B cell (primary cell): ENCODE measurements around the gene GHDC. TPM values are rescaled to one million over a fixed set of nuclear protein-coding genes. Genes with fewer than 3 reads are reported as not detected.
A peak's percentile ranks its signal among the peaks of the same experiment; 100 is the strongest.

Experiments
- ATAC-seq: fragments of 200-7000 bp; cut with Tn5 transposase; one replicate; pipeline ENCODE4 v1.10.0; 2021; ENCODE audit warnings: low read depth, mild to moderate bottlenecking, moderate number of reproducible peaks, moderate library complexity
- CTCF ChIA-PET: fragments of 350-600 bp; sonication (Branson Sonifier 250); formaldehyde crosslinking; loops from one replicate; lab custom pipeline; 2021; ENCODE audit warnings: antibody characterized with exemption, inconsistent platforms; lab: Charles Lee
- POLR2A ChIA-PET: fragments of 350-600 bp; sonication (Branson Sonifier 250); formaldehyde crosslinking; loops from one replicate; lab custom pipeline; 2021; ENCODE audit warnings: antibody characterized with exemption; lab: Charles Lee
- DNase-seq: peaks from one replicate; pipeline ENCODE4 v3.0.0; 2013
- H2AFZ ChIP-seq: 2 replicates; pipeline ENCODE4 v1.6.1; 2012; ENCODE audit warnings: mild to moderate bottlenecking, low read depth, low read length; ENCODE audit not compliant: insufficient read depth, poor library complexity, severe bottlenecking
- H3K27ac ChIP-seq, 2 donors: 1 replicate in 1 of 2; 2 replicates in 1 of 2; pipeline ENCODE4 v1.5.1; 2012 to 2013; ENCODE audit warnings: low read length in 2 of 2, mild to moderate bottlenecking in 2 of 2, moderate library complexity in 1 of 2
- H3K27me3 ChIP-seq, 4 experiments: fragments of 200-600 bp in 1 of 4; sonication (generic) in 1 of 4; replicated peaks in 1 of 4; 1 replicate in 2 of 4; 2 replicates in 2 of 4; pipeline versions ENCODE4 v1.6.1 to v1.7.0; 2013 to 2016; ENCODE audit warnings: low read length in 3 of 4, mild to moderate bottlenecking in 2 of 4, mixed read lengths in 1 of 4, moderate library complexity in 1 of 4; ENCODE audit not compliant: insufficient read depth in 4 of 4, control insufficient read depth in 3 of 4; ENCODE audit errors: control extremely low read depth in 1 of 4
- H3K36me3 ChIP-seq, 2 experiments: replicated peaks in 1 of 2; 1 replicate in 1 of 2; 2 replicates in 1 of 2; pipeline versions ENCODE4 v1.6.1 to v1.7.1; 2013; ENCODE audit warnings: low read length in 1 of 2; ENCODE audit not compliant: insufficient read depth in 2 of 2, control insufficient read depth in 1 of 2; ENCODE audit errors: control extremely low read depth in 1 of 2, extremely low read depth in 1 of 2
- H3K4me1 ChIP-seq, 2 donors: fragments of 200-600 bp in 1 of 2; sonication (generic) in 1 of 2; 1 replicate in 1 of 2; 2 replicates in 1 of 2; pipeline versions ENCODE4 v1.5.1 to v1.6.1; 2013 to 2017; ENCODE audit warnings: low read length in 2 of 2; ENCODE audit not compliant: control insufficient read depth in 2 of 2, insufficient read depth in 2 of 2
- H3K4me2 ChIP-seq: replicated peaks from 2 replicates; pipeline ENCODE3; 2012; ENCODE audit warnings: mild to moderate bottlenecking, low read depth, low read length; ENCODE audit not compliant: poor library complexity, severe bottlenecking
- H3K4me3 ChIP-seq, 5 experiments: fragments of 200-600 bp in 1 of 5; sonication (generic) in 1 of 5; 1 replicate in 3 of 5; 2 replicates in 2 of 5; pipeline versions ENCODE4 v1.5.1 to v1.7.0; 2011 to 2016; ENCODE audit warnings: low read length in 4 of 5, mild to moderate bottlenecking in 4 of 5, low read depth in 2 of 5, control low read depth in 1 of 5, moderate library complexity in 1 of 5; ENCODE audit not compliant: insufficient read depth in 1 of 5; ENCODE audit errors: control extremely low read depth in 1 of 5, extremely low read depth in 1 of 5
- H3K79me2 ChIP-seq: fragments of 200-600 bp; sonication (generic); one replicate; pipeline ENCODE4 v1.6.0; 2016; ENCODE audit warnings: low read length; ENCODE audit not compliant: control insufficient read depth, insufficient read depth
- H3K9ac ChIP-seq: fragments of 200-600 bp; sonication (generic); 2 replicates; pipeline ENCODE4 v1.6.1; 2017; ENCODE audit warnings: mild to moderate bottlenecking, low read length, moderate library complexity
- H3K9me3 ChIP-seq, 3 donors: one replicate each; pipeline versions ENCODE4 v1.6.1 to v1.7.1; 2013; ENCODE audit warnings: low read length in 2 of 3; ENCODE audit not compliant: control insufficient read depth in 2 of 3, insufficient read depth in 1 of 3; ENCODE audit errors: control extremely low read depth in 1 of 3
- H4K20me1 ChIP-seq: 2 replicates; pipeline ENCODE4 v1.6.0; 2012; ENCODE audit warnings: mild to moderate bottlenecking, low read length; ENCODE audit not compliant: insufficient read depth, control insufficient read depth, poor library complexity, severe bottlenecking
- H3K27ac Mint-ChIP-seq: one replicate; pipeline ENCODE4 v1.8.0; 2021; ENCODE audit warnings: mixed read lengths
- H3K27me3 Mint-ChIP-seq: one replicate; pipeline ENCODE4 v1.8.0; 2021; ENCODE audit warnings: mixed read lengths
- H3K4me1 Mint-ChIP-seq: one replicate; pipeline ENCODE4 v1.8.0; 2021; ENCODE audit warnings: mixed read lengths
- H3K4me3 Mint-ChIP-seq: one replicate; pipeline ENCODE4 v1.8.0; 2021; ENCODE audit warnings: mixed read lengths
- H3K9me3 Mint-ChIP-seq: one replicate; pipeline ENCODE4 v1.8.0; 2022; ENCODE audit warnings: mixed read lengths; ENCODE audit not compliant: insufficient read depth
- EZH2 ChIP-seq: IDR thresholded peaks from 2 replicates; pipeline ENCODE4 v1.6.1; 2012; ENCODE audit warnings: borderline replicate concordance, low read depth, mild to moderate bottlenecking, moderate library complexity, low read length; ENCODE audit not compliant: insufficient read depth, poor library complexity, severe bottlenecking
- WGBS: methylation state at CpG from one replicate; pipeline ENCODE4 v1.1.5; 2013; ENCODE audit warnings: missing lambda C conversion rate; ENCODE audit not compliant: insufficient coverage; 5-methylcytosine and 5-hydroxymethylcytosine counted together
- intact Hi-C: fragments of 100-400 bp; cut with micrococcal nuclease; formaldehyde crosslinking; loops from one replicate; pipeline ENCODE4 v1.10.0; 2022
- polyA plus RNA-seq: library from polyadenylated mRNA; depleted of rRNA; stranded (reverse); fragments of >200 nt; gene quantifications from 2 replicates; pipeline ENCODE4 v1.2.3, GENCODE V29; 2012
- total RNA-seq, 2 donors: library from RNA; stranded (reverse); fragments of 120-200 nt in 1 of 2; gene quantifications; 1 replicate in 1 of 2; 2 replicates in 1 of 2; pipeline versions ENCODE4 v1.2.3 to v1.2.4, GENCODE V29; 2013 to 2022
- TF ChIP-seq, protein P1 (sequence below): fragments of 200-600 bp; IDR thresholded peaks from one replicate; pipeline ENCODE4 v1.8.0; 2022; ENCODE audit warnings: antibody characterized with exemption, mild to moderate bottlenecking

Gene GHDC
- total and polyA plus RNA-seq, 2 donors (not counting 1 experiment from before 2014, with no cell fraction given) = 41.5 to 65.4 TPM

- Histone ChIP-seq H3K4me3 (no peak overlapping the region), H3K4me2 (no peak overlapping the region), H4K20me1 (no peaks in the 10 kb centered on the region), H3K27me3 (no peaks in the 10 kb centered on the region), H3K9ac (no peak overlapping the region), H3K4me1 (no peaks in the 10 kb centered on the region), H3K36me3 (peaks cover 20 to 45% of the 10 kb centered on the region in 2 experiments), H2AFZ (no peak overlapping the region), H3K79me2 (no peaks in the 10 kb centered on the region), H3K27ac (no peak overlapping the region), H3K9me3 (no peaks in the 10 kb centered on the region)
- H3K27ac Mint-ChIP-seq = peak overlapping the region; percentile 37
- WGBS = 100% methylated on average over 5 of the region's 6 CpGs
- H3K9me3 Mint-ChIP-seq = no peaks in the 10 kb centered on the region
- DNase-seq (no peak), ATAC-seq (no peak)
- POLR2A ChIA-PET = no interaction called here
- H3K4me3 Mint-ChIP-seq = no peak overlapping the region
- no peaks in the 10 kb centered on the region for H3K4me1 Mint-ChIP-seq
- CTCF ChIA-PET = interaction anchor here (0.7 kb wide), 1 partner anchor 24 kb away, joined by 3 read pairs; no protein-coding TSS in a partner anchor
- TF ChIP-seq EZH2 = no peak
- TF ChIP-seq, protein P1, sequence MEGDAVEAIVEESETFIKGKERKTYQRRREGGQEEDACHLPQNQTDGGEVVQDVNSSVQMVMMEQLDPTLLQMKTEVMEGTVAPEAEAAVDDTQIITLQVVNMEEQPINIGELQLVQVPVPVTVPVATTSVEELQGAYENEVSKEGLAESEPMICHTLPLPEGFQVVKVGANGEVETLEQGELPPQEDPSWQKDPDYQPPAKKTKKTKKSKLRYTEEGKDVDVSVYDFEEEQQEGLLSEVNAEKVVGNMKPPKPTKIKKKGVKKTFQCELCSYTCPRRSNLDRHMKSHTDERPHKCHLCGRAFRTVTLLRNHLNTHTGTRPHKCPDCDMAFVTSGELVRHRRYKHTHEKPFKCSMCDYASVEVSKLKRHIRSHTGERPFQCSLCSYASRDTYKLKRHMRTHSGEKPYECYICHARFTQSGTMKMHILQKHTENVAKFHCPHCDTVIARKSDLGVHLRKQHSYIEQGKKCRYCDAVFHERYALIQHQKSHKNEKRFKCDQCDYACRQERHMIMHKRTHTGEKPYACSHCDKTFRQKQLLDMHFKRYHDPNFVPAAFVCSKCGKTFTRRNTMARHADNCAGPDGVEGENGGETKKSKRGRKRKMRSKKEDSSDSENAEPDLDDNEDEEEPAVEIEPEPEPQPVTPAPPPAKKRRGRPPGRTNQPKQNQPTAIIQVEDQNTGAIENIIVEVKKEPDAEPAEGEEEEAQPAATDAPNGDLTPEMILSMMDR = no peak
- H3K27me3 Mint-ChIP-seq = no peaks in the 10 kb centered on the region
- intact Hi-C loops = loop anchor here (10.0 kb wide), 1 partner anchor 50 kb away; the partner anchor contains the start of gene STAT5B
Observed at GRCh38 chr17:42224651-42225050, 30.4 kb upstream of the GHDC start.

- peak; percentile 65 for DNase-seq
- no peaks in the 10 kb centered on the region for H3K9me3 ChIP-seq
- no peak overlapping the region for H3K4me2 ChIP-seq
- H3K27ac ChIP-seq = no peak overlapping the region
- peaks cover 16 to 50% of the 10 kb centered on the region in 2 experiments for H3K36me3 ChIP-seq
- intact Hi-C loops = loop anchor here (2.0 to 10.0 kb wide), 2 partner anchors 53 to 185 kb away; partner anchors contain the start of gene STAT5B
- no peak overlapping the region for H3K4me3 ChIP-seq
- no peak overlapping the region for H2AFZ ChIP-seq
- no peaks in the 10 kb centered on the region for H3K79me2 ChIP-seq
- no peaks in the 10 kb centered on the region for H3K9me3 Mint-ChIP-seq
- WGBS = 0% methylated on average over 1 of the region's 3 CpGs
- no peaks in the 10 kb centered on the region for H3K4me1 Mint-ChIP-seq
- no peak for TF ChIP-seq EZH2
- TF ChIP-seq, protein P1 = peak; percentile 66
- ChIA-PET POLR2A (interaction anchor here (0.6 to 1.0 kb wide), 3 partner anchors 52 to 90 kb away, joined by 4 to 7 read pairs (median 4); no protein-coding TSS in a partner anchor), CTCF (interaction anchor here (0.5 to 2.3 kb wide), 30 partner anchors 8 to 917 kb away, joined by 3 to 16 read pairs (median 5); partner anchors contain the start of genes GHDC, HCRT and STAT5A)
- H3K27me3 ChIP-seq = no peaks in the 10 kb centered on the region
- no peak overlapping the region for H3K9ac ChIP-seq
- no peaks in the 10 kb centered on the region for H4K20me1 ChIP-seq
- H3K27ac Mint-ChIP-seq = no peak overlapping the region
- no peak overlapping the region for H3K4me3 Mint-ChIP-seq
- ATAC-seq = peak; percentile 64
- no peaks in the 10 kb centered on the region for H3K27me3 Mint-ChIP-seq
- H3K4me1 ChIP-seq = no peaks in the 10 kb centered on the region
Observed at GRCh38 chr17:42221886-42222745, 27.8 kb upstream of the GHDC start.
